GM19397 (cell line): ENCODE results near the gene SWT1.

Experiments used
- ATAC-seq: cut with Tn5 transposase; IDR thresholded peaks from one replicate; pipeline ENCODE4 v1.9.1; 2021; ENCODE audit warnings: mild to moderate bottlenecking, moderate library complexity; ENCODE audit not compliant: unreplicated experiment

The SWT1 gene

GRCh38 chr1:185287451-185287850 is 130.5 kb downstream of the SWT1 start:
- ATAC-seq, result no peak

- no peak for ATAC-seq
These were observed 131.5 kb downstream of the SWT1 start for GRCh38 chr1:185288435-185288834.

GRCh38 chr1:185289880-185290279 is 132.9 kb downstream of the SWT1 start:
- no peak for ATAC-seq

GRCh38 chr1:185291159-185291558 is 134.2 kb downstream of the SWT1 start:
- ATAC-seq, result no peak

GRCh38 chr1:185291652-185292051 is 134.7 kb downstream of the SWT1 start:
- ATAC-seq, result no peak

GRCh38 chr1:185292237-185292636 is 135.3 kb downstream of the SWT1 start:
- ATAC-seq, result no peak

GRCh38 chr1:185293967-185294542 is 137.1 kb downstream of the SWT1 start:
- no peak for ATAC-seq

GRCh38 chr1:185295091-185295490 is 138.1 kb downstream of the SWT1 start:
- no peak for ATAC-seq

GRCh38 chr1:185297982-185298381 is 141.0 kb downstream of the SWT1 start:
- no peak for ATAC-seq

- ATAC-seq, result no peak
These were observed 143.2 kb downstream of the SWT1 start for GRCh38 chr1:185300152-185300551.

- ATAC-seq, result no peak
These were observed 148.5 kb downstream of the SWT1 start for GRCh38 chr1:185305419-185305818.

GRCh38 chr1:185308126-185308525 is 151.2 kb downstream of the SWT1 start:
- no peak for ATAC-seq

GRCh38 chr1:185309566-185309965 is 152.6 kb downstream of the SWT1 start:
- no peak for ATAC-seq

- ATAC-seq, result no peak
These were observed 154.7 kb downstream of the SWT1 start for GRCh38 chr1:185311589-185312225.

- ATAC-seq, result no peak
These were observed 155.6 kb downstream of the SWT1 start for GRCh38 chr1:185312361-185313138.

- no peak for ATAC-seq
These were observed 157.4 kb downstream of the SWT1 start for GRCh38 chr1:185314411-185314810.

GRCh38 chr1:185315445-185316071 is 158.6 kb downstream of the SWT1 start:
- peak; percentile 1 for ATAC-seq

GRCh38 chr1:185316163-185317033 is 159.4 kb downstream of the SWT1 start:
- peak; percentile 51 for ATAC-seq

GRCh38 chr1:185317034-185317885 is 160.3 kb downstream of the SWT1 start, which contains the start of gene IVNS1ABP:
IVNS1ABP (minus strand) TSS chr1:185317243; CDS start chr1:185309493, 7,750 bp downstream.
- peak; percentile 67 for ATAC-seq

- ATAC-seq, result peak; percentile 28
These were observed 160.9 kb downstream of the SWT1 start for GRCh38 chr1:185317886-185318310.
